ENCODE data around the gene CPNE6. TPM values are rescaled to one million over a fixed set of nuclear protein-coding genes. Genes with fewer than 3 reads are reported as not detected.

Gene CPNE6
- total and polyA plus RNA-seq, 2 of the 13 experiments (the other 11 are each of a cell fraction or from before 2014, with no cell fraction given): not detected

DNA sequence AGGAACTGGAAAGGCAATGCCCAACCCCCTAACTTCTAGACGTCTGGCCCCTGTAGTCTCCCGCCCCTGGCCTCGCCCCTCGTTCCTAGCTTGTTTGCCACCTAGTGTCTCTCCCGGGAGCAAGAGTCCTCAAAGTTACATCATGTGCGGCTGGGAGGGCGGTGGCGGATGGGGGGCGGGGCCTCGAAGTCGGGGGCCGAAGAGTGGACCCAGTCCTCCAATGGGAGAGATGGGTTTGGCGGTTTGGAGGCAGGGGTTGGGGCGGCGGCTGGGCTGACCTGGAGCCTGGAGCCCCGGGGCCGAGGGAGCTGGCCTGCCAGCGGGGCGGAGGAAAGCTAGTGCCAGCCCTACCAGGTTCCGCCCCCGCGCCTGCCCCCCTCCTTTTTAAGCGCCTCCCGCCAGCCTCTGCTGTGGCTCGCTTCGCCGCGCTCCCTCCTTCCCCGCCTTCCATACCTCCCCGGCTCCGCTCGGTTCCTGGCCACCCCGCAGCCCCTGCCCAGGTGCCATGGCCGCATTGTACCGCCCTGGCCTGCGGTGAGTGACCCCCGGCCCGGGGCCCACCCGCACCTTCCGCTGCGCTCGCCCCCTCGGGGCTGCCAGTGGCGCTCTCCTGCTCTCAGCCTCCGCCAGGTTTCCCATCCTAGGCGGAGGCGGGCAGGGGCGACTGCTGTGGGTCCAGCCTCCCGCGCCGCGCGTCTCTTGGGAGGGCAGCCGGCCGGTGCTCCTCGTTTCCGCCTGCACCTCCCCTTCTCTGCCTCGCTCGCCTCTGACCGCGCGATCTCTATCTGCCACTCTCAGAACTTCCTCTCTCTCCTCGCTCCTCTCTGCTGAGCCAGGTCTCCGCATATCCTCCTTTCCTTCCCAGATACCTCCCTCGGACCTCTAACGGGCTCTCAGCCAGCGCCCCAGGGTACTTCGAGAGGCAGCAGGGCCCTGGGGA lies 22.8 kb downstream of the CPNE6 start, which contains the start of gene PCK2 (continued):
- TF ChIP-seq ZNF326 (CRISPR knock-in tag; IDR thresholded peaks at IDR 0.05; ENCODE audit: borderline replicate concordance): 0 out of 2 replicates have a peak, but pooled peaks have one; percentile 62
- peak; percentile 84 for TF ChIP-seq HDAC2 (CRISPR knock-in tag; IDR thresholded peaks at IDR 0.05)
- no peak for TF ChIP-seq NFRKB (IDR thresholded peaks at IDR 0.05)
- no peak for TF ChIP-seq IKZF1 (IDR thresholded peaks at IDR 0.05)
- TF ChIP-seq MYC (CRISPR knock-in tag; IDR thresholded peaks at IDR 0.05; ENCODE audit: borderline replicate concordance): peak; percentile 94
- no peak; the same call in 1 of the 2 replicates for TF ChIP-seq ZNF747 (CRISPR knock-in tag; IDR thresholded peaks at IDR 0.05; ENCODE audit: borderline replicate concordance)
- no peak for TF ChIP-seq RORA (CRISPR knock-in tag; IDR thresholded peaks at IDR 0.05)
- TF ChIP-seq EHMT2 (IDR thresholded peaks at IDR 0.05; ENCODE audit: borderline replicate concordance, low read depth, low read length): peak; percentile 74; the same call in 1 of the 2 replicates
- peak; percentile 93; the same call in 1 of the 2 replicates for TF ChIP-seq ZNF678 (CRISPR knock-in tag; IDR thresholded peaks at IDR 0.05)
- no peak for TF ChIP-seq REL (CRISPR knock-in tag; conservative IDR thresholded peaks at IDR 0.05)
- TF ChIP-seq ZNF550 (CRISPR knock-in tag; IDR thresholded peaks at IDR 0.05; ENCODE audit: borderline replicate concordance): peak; percentile 70; the same call in 1 of the 2 replicates
- TF ChIP-seq SYNCRIP (IDR thresholded peaks at IDR 0.05; ENCODE audit: insufficient read depth, low read depth, low read length): no peak
- peak; percentile 90; the same call in 1 of the 2 replicates for TF ChIP-seq ZNF232 (CRISPR knock-in tag; IDR thresholded peaks at IDR 0.05; ENCODE audit: borderline replicate concordance)
- peak; percentile 74 for TF ChIP-seq CREM (IDR thresholded peaks at IDR 0.05)
- TF ChIP-seq CREM (CRISPR knock-in tag; IDR thresholded peaks at IDR 0.05): no peak; the same call in 1 of the 2 replicates
- TF ChIP-seq HOXA3 (CRISPR knock-in tag; IDR thresholded peaks at IDR 0.05): peak; percentile 79
- TF ChIP-seq ZNF33A (CRISPR knock-in tag; IDR thresholded peaks at IDR 0.05; ENCODE audit: borderline replicate concordance): no peak
- peak; percentile 85; the same call in 1 of the 2 replicates for TF ChIP-seq ZKSCAN8 (CRISPR knock-in tag; IDR thresholded peaks at IDR 0.05; ENCODE audit: borderline replicate concordance)
- TF ChIP-seq MTF1 (CRISPR knock-in tag; IDR thresholded peaks at IDR 0.05): peak; percentile 90
- TF ChIP-seq HOXD1 (CRISPR knock-in tag; IDR thresholded peaks at IDR 0.05): peak; percentile 98
- peak; percentile 82 for TF ChIP-seq FOXK1 (CRISPR knock-in tag; IDR thresholded peaks at IDR 0.05; ENCODE audit: borderline replicate concordance, low read depth)
- TF ChIP-seq ZSCAN25 (CRISPR knock-in tag; IDR thresholded peaks at IDR 0.05): peak; percentile 92
- TF ChIP-seq RBM22 (optimal IDR thresholded peaks at IDR 0.05; ENCODE audit: low read length): peak; percentile 94
- peak; percentile 82 for TF ChIP-seq ZNF136 (CRISPR knock-in tag; IDR thresholded peaks at IDR 0.05; ENCODE audit: low read depth)
- no peak for TF ChIP-seq HOXA7 (CRISPR knock-in tag; IDR thresholded peaks at IDR 0.05)
- TF ChIP-seq HHEX (CRISPR knock-in tag; IDR thresholded peaks at IDR 0.05): no peak; the same call in 1 of the 2 replicates
- no peak for TF ChIP-seq TRIM24 (CRISPR knock-in tag; IDR thresholded peaks at IDR 0.05)
- peak; percentile 93; the same call in 1 of the 2 replicates for TF ChIP-seq ZFP62 (CRISPR knock-in tag; IDR thresholded peaks at IDR 0.05)
- no peak for TF ChIP-seq ZUFSP (CRISPR knock-in tag; IDR thresholded peaks at IDR 0.05; ENCODE audit: borderline replicate concordance)
- peak; percentile 95; the same call in 1 of the 2 replicates for TF ChIP-seq ZNF552 (CRISPR knock-in tag; IDR thresholded peaks at IDR 0.05; ENCODE audit: borderline replicate concordance)
- TF ChIP-seq ZNF720 (CRISPR knock-in tag; IDR thresholded peaks at IDR 0.05): peak; percentile 95; the same call in 1 of the 2 replicates

All from HepG2 (cell line).